OCI-M1 (cell line): ENCODE results near the gene SLC39A9.
"Not testable (repeated sequence)": the region's sequence is repeated elsewhere in the genome, so short reads cannot be mapped to it uniquely, and the experiment has no call there.

Experiments used
- DNase-seq: peaks from one replicate; lab custom pipeline; 2025; lab: John Stamatoyannopoulos, UW

The SLC39A9 gene

DNA sequence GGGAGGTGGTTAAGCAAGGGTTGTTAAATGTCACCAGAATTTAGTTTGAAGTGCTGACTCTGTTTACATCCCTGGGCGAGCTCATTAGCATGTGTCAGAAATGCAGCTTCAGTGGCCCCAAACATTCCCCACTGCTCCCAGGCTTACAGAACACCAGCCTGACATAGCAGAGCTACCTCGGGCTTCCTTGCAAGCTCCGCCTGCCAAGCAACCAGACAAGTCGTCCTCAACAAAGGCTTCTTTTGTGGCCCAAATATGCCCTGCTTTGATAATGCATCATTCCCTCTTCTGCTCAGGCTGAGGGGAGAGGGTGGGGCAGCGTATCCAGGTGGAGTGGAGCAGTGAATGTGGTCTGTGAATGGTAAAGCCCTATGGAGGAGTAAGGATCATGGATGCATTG is 28.4 kb upstream of the SLC39A9 start:
- no peak for DNase-seq

DNA sequence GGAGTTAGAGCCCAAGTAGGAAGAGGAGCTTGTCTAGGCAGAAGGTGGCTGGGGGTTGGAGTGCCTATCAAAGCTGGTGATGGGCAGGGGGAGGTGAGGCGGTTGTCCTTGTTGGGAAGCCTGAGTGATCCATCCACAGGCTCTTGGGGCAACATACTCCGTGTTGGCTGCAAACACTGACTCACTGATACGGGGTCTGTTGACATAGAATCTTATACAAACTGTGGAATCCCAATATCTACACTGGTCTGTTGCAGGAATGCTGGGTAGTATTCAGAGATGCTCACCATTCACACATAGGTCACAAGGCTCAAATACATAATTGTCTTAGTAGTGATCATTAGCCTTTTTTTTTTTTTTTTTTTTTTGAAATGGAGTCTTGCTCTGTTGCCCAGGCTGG is 26.3 kb upstream of the SLC39A9 start:
- DNase-seq = no peak

DNA sequence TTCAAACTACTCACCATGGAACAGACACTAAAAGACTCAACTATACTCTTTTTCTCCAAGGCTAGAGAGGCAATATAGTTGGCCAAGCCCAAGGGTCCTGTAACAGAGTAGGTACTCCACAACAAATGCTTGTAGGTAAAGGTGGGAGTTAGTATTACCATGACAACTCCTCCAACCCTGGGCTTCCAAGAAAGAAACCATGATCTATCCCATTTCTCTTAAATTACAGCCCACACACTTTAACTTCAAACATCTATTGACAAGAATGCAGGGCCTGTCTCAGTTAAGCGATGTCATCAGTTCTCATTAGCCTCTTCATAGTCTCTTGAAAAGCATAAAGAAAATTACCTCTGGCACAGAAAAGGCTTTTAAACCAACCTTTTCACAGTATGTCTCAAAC is 25.4 kb upstream of the SLC39A9 start:
- DNase-seq = no peak

DNA sequence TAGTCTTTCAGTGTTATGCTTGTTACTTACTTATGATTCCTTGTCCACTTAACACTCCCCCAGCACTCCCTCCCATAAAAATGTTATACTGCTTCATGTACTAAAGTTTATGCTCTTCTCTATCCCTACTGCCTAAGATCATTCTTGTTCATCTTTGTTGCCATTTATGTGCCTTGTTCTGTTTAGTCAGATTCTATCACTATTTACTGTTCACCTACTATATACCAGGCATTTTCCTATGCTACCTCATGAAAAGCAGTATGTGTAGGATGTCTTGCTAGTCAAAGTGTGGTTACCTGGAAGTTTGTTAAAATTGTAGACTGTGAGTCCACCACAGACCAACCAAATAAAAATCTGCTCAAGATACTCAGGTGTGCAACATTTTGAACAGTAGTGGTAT is 24.3 kb upstream of the SLC39A9 start:
- DNase-seq = no peak

DNA sequence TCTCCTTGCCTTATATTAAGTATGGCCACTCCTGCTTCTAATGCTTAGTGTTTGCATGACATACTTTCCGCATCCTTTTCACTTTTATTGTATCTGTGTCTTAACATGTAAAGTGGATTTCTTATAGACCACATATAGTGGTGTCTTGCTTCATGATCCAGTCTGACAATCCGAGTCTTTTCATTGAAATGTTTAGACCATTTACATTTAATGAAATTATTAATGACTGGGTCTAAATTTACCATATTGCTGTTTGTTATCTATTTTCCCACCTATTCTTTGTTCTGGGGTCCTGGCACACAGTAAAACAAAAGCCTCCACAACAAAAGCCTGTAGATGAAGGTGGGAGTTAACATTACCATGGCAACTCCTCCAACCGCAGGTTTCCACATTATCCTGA is 23.3 kb upstream of the SLC39A9 start:
- DNase-seq = no peak

DNA sequence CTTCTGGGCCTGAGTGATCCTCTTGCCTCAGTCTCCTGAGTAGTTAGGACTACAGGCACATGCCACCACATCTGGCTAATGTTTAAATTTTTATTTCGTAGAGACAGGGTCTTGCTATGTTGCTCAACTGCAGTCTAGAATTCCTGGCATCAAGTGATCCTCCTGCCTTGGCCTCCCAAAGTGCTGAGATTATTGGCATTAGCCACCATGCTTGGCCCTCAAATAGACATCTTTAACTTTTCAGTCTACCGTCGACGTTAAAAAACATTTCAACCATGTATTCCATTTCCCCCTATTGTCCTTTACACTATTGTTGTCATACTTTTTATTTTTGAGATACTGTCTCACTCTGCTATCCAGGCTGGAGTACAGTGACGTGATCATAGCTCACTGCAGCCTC is 22.8 kb upstream of the SLC39A9 start:
- DNase-seq = no peak

DNA sequence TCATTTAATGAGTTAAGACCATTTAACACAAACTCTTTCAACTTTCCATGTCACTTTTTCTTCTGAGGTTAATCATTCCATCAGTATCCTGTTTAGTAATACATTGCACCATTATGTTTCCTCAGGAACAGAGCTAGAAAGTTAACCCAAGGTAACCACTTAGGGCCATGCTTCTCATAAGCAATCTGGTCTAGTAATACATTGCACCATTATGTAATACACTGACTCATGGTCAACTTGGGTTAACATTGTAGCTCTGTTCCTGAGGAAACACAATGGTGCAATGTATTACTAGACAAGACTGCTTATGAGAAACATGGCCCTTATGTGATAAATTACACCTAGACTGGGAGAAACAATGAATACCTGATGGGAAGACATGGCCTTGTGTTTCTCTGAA is 22.1 kb upstream of the SLC39A9 start:
- no peak for DNase-seq

DNA sequence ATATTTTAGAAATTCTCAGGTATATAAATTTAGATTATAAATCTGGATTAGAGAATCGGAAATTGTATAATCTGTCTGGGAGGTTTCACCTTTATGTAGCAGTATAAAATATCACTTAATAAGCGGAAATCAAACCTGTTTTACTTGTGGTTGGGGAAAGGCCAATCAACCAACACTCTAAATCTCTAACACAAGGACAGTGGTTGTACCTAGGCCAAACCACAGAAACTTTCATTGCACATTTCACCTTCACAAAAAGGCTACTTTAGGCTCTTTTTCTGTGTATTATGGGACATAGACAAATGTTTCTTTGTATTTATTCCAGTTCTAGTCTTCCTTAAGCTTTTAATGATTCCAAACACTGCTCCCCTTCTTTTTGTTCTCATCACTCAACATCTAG is 20.2 kb upstream of the SLC39A9 start:
- no peak for DNase-seq

DNA sequence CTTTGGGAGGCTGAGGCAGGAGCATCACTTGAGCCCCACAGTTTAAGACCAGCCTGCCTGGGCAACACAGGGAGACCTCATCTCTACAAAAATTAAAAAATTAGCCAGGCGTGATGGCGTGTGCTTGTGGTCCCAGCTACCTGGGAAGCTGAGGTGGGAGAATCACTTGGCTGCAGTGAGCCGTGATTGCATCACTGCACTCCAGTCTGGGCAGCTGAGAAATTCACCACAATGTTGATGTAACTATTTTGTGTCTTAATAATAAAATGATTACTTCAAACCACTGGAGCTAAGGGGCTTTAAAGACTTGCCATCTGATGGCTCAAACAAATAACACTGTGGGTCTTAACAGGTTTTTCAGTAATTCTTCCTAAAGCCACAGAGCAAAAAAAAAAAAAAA is 11.2 kb upstream of the SLC39A9 start:
- no peak for DNase-seq

DNA sequence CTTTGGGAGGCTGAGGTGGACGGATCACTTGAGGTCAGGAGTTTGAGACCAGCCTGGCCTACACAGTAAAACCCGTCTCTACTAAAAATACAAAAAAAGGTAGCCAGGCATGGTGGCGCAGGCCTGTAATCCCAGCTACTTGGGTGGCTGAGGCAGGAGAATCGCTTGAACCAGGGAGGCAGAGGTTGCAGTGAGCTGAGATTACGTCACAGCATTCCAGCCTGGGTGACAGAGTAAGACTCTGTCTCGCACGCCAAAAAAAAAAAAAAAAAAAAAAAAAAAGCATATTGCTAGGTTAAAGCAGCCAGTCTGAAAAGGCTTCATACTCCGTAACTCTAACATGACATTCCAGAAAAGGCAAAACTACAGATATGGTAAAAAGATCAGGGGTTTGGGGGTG is 7.1 kb upstream of the SLC39A9 start:
- not testable (repeated sequence) for DNase-seq

DNA sequence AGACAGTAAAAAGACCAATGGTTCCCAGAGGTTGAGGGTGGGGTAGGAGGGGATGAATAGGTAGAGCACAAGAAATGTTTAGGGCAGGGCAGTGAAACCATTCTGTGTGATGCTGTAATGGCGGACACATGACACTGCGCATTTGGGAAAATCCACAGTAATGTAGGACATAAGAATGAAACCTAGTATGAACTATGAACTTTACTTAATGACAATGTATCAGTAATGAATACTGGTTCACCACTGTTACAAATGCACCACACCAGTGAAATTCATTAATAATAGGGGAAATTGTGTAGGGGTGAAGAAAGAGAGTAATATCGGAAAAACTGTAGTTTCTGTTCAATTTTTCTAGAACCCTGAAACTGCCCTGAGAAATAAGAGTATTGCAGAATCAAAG is 6.0 kb upstream of the SLC39A9 start:
- no peak for DNase-seq

DNA sequence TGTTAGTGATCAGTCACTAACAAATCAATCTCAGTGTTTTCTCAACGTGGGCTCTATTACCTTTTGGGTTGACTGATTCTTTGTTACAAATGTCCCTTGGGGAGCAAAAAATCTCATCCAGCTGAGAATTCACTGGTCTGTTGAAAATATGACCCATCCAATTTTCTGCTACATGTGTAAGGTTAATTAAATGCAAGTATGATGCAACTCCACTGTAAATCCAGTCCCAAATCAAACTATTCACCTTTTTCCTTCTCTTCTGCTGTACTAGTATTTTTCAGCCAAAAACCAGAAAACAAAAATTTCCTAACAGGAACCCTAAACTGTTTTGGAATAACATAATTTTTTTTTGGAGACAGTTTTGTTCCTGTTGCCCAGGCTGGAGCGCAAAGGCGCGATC is 2.6 kb upstream of the SLC39A9 start:
- no peak for DNase-seq

DNA sequence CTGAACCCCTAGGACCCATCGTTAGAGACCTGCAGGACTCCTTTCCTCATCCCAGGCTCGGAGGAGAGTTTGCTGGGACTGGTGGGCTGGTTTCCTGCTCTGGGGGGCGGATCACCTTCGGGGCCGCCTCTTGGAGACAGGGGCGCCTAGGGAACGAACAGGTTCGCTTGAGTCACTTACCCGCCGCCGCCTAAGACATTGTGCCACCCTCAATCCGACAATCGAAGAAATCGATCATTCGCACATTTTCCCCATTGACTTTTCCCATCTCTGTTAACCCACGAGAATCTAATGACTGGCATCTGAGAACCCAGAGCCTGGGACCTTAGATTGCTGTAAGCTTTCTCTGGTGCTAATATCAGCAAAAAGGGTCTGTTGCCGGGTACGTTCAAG is 322 bp downstream of the SLC39A9 start:
- no peak for DNase-seq

DNA sequence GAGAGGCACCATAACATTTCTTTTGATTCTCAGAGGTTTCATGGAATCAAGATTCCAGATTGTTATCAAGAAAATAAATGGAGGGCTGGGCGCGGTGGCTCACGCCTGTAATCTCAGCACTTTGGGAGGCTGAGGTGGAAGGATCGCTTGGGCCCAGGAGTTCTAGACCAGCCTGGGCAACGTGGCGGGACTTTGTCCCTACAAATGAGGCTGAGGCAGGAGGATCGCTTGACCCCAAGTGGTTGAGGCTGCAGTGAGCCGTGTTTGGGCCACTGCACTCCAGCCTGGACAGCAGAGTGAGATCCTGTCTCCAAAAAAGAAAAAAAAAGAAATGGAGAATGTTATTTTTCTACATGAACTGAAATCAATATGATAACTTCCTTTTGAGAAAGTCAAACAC is 1.3 kb downstream of the SLC39A9 start:
- DNase-seq = no peak

DNA sequence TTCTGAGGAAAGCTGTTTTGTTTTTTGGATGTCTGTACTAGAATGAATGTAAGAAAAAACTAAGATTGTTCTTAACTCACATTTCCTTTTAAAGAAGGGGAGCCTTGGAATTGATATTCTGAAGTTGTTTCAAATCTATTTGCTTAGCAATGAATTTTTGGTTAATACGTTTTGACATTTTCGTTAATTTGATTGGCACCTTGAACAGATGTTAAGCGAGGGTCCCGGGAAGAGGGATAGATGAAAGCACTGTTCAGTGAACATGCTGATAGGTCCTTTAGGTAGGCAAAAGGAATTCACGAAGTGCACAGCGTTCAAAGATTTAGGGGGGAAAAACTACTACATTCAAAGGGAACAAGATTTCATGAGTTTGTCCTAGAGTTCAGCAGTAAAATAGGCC is 1.7 kb downstream of the SLC39A9 start:
- DNase-seq = no peak

DNA sequence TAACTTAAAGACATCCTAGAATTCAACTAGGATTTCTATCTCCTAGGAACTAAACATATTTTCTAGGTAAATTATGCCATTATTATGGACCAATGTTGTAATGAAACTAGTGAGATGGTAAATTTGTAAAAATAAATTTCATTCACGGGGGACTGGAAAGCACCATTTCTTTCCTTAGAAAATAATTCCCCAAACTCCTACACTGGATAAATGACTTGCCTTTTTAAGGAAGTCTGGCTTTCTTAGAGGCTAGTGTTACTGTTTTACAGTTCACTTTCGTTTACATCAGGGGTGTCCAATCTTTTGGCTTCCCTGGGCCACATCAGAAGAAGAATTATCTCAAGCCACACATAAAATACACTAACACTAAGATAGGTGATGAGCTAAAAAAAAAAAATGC is 3.3 kb downstream of the SLC39A9 start:
- DNase-seq = no peak

DNA sequence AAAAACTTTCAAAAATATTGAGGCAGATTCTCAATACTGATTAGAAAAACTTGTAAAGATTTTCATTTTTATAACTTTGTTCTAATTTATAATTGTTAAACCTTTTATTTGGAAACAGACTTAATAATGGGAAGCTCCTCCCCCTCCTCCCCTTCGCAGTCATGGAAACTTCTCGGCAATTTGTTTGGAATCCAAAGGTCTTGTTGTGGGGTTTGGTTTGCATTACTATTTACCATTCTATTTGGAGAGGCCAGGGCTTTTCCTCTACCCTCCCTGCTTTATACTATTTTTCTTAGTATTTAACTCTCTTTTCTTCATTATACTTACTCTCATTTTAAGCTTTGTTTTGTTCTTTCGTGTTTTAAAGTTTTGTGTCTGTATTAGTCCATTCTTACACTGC is 6.0 kb downstream of the SLC39A9 start:
- no peak for DNase-seq

DNA sequence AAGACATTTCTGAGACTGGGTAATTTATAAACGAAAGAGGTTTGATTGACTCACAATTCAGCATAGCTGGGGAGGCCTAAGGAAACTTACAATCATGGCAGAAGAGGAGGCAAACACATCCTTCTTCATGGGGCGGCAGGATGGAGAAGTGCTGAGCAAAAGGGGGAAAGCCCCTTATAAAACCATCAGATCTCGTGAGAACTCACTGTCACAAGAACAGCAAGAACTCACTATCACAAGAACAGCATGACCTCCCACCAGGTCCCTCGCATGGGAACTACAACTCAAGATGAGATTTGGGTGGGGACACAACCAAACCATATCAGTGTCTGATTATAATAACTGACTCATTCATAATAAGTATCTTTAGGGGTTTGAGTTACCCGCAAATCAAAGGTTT is 6.4 kb downstream of the SLC39A9 start:
- DNase-seq = no peak

DNA sequence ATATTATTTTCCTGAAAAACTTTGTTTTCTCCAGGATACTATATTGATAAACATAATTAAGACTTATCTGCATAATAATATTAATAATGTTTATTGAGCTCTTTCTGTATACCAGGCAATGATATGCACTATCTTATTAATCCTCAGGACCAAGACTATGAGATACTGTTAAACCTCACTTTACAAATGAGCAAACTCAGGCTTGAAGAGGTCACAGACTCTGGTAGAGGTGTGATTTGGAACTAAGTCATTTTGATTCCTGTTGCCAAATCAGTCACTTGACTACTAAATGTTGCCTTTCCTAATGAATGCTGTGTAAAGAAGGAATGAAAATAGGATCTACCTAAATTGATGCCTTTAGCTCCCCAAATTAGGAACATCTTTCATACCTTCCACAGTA is 7.3 kb downstream of the SLC39A9 start:
- no peak for DNase-seq

DNA sequence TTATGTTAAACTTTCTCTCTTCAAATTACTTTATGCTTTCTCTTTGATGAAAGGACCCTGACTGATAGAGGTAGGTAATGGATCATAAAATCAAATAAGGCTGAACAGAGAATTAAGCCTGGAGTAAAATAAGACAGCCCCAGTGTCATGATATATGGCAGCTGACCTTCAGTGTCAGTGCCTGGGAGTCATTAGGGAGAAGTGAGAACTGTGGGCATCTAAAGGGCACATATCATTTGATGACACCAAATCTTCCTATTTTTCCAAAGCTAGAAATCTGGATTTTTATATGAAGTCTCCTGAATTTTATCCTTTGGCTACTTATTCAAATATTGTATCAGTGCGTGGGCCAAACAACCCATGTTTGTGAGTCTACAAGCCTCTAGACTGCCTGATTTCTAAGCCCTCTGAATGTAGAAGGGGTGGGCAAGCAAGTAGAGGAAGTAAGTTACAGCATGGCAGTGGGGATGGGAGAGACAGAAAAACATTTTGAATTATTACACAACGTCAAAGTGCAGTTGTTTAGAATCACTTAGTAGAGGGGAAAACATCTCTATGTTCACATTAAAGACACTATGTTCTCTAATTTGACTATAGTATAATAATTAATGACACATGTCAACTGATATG is 10.0 kb downstream of the SLC39A9 start:
- no peak for DNase-seq

DNA sequence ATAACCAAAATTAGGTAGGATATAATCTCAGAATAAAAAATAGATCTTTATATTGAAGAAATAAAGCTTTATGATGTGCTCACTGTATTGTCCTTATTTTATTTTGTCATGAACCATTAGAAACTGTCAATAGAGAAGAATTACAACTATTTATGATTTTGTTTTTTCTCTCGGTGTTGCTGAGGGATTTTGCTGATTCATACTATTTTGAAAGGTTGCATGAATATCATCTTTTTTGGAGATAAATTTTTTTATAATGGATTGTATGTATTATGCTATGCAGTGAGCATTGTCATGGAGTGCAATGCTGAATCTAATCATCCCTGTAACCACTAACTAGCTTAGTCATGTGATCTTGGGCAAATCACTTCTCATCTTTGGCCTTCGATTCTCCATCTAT is 15.0 kb downstream of the SLC39A9 start:
- DNase-seq = no peak

DNA sequence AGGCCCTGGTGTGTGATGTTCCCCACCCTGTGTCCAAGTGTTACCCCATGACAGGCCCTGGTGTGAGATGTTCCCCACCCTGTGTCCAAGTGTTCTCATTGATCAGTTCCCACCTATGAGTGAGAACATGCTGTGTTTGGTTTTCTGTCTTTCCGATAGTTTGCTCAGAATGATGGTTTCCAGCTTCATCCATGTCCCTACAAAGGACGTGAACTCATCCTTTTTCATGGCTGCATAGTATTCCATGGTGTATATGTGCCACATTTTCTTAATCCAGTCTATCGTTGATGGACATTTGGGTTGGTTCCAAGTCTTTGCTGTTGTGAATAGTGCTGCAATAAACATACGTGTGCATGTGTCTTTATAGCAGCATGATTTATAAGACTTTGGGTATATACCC is 17.6 kb downstream of the SLC39A9 start:
- not testable (repeated sequence) for DNase-seq

DNA sequence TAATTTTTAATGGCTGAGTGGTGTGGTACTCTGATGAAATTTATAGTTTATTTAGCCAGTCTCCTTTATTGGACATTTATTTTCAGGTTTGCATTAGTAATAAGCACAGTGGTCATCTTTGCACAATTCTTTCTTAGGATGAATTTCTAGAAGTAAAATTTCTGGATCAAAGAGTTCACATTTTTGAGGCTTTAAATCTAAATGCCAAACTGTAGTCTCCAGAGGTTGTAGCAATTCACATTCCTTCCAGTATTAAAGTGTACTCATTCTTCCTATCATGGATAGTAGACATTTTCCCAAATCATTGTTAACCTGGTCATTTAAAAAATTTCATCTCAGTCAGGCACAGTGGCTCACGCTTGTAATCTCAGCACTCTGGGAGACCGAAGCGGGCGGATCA is 24.8 kb downstream of the SLC39A9 start:
- DNase-seq = no peak

DNA sequence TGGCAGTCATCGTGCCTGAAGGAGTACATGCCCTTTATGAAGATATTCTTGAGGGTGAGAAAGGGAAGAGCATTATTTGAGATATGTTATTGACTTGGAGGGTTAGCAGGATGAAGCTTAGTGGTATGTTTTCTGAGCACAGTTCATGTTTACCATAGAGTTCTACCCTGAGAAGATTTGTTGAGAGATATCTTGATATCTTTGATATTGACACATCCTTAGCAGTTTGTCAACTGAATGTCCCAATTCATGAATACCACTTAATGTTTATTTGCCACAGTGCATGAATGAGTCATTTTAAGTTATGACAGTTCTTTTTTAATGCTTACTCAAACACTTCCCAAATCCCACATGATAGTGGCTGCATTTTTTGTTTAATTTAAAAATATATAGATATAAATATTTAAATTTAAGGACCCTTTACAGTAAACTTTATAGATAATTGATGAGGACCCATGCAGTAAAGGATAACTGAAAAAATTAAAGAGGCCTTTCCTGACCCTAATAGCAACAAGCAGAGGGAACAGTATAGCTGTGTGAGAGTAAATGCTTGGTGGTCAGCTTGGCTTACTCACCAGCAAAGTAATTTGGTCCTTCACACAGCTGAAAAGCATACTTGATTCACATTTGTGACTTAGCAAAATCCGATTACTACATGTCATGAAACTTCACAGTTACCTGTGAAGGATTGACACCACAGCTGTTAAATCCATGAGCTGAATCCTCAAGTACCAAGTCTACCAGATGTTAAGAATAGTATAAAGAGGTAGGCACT is 25.8 kb downstream of the SLC39A9 start:
- no peak for DNase-seq
